HL-60/S4 treated with phorbol 12-myristate 13-acetate at 8.2 ng/mL for 4 days and 3 days (cell line): ENCODE data around the gene RAPGEF2.
"Not testable (repeated sequence)": the region's sequence is repeated elsewhere in the genome, so short reads cannot be mapped to it uniquely, and the experiment has no call there.

Source experiments
- in situ Hi-C: fragments of 300-500 bp; cut with MboI; formaldehyde crosslinking; loops from 2 replicates; pipeline ENCODE4 v1.15.0; 2022; ENCODE audit warnings: low sequenced_read_pairs

The RAPGEF2 gene

DNA sequence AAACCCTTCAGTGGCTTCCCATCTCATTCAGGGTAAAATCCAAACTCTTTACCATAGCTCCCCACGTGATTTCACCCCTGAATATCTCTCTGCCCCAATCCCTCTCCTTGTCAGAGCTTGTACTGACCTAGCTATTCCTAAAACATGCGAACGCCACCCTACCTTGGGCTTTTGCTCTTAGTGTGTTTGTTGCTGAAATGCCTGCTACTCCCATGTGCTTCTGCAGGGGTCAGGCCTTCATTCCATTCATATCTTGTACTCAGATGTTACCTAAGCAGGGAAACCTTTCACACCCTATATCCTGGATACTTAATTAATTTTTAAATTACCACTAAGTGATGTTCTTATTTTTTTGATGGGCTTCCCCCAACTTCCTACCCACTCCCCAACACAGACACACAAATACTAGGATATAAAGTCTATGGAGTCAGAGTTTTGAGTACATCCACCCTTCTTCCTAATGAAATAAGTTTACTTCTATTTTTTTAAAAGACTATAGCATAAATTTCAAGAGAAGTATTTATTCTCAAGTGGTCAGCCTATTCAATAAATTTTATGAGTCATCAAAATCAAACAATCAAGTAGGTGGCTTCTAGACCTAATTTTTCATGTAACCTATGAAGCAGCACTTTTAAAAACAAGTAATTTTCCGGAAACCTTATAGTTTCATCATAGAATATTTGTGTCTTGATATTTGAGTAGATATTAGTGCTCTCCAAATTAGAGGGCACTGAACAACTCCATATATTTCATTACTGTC lies 189.4 kb downstream of the RAPGEF2 start:
- in situ Hi-C loops: no loop called here

- in situ Hi-C loops: no loop called here
Measured at GRCh38 chr4:159293811-159294515, 191.1 kb downstream of the RAPGEF2 start.

GRCh38 chr4:159296061-159296460 lies 193.2 kb downstream of the RAPGEF2 start:
- in situ Hi-C loops: no loop called here

DNA sequence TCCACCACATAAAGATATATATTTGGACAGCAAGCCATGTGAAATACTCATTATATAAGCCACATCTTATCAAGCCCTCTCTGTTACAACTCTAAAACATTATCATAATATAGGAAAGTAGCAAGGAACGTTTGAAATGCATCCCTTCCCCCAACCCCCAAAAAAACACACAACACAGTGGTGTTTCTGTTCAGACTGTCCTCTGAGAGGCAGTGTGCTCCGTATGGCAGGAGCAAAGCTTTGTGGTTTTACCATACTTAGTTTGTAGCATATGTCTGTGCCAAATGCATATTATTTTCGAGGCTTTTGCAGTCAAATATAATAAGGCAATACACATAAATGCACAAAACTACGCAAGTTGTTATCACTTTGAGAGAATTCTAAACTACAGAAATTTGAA lies 194.2 kb downstream of the RAPGEF2 start:
- in situ Hi-C loops: no loop called here

- in situ Hi-C loops: no loop called here
Measured at GRCh38 chr4:159298502-159298901, 195.6 kb downstream of the RAPGEF2 start.

GRCh38 chr4:159303435-159303834 lies 200.6 kb downstream of the RAPGEF2 start:
- in situ Hi-C loops: no loop called here

DNA sequence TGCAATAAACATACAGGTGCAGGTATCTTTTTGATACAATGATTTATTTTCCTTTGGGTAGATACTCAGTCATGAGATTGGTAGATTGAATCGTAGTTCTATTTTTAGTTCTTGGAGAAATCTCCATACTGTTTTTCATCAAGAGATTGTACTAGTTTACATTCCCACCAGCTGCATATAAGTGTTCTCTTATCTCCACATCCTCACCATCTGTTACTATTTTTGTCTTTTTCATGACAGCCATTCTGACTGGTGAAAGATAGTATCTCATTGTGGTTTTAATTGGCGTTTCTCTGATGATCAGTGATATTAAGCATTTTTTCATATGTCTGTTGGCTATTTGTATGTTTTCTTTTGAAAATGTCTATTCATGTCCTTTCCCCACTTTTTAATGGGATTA lies 202.2 kb downstream of the RAPGEF2 start:
- in situ Hi-C loops: no loop called here

DNA sequence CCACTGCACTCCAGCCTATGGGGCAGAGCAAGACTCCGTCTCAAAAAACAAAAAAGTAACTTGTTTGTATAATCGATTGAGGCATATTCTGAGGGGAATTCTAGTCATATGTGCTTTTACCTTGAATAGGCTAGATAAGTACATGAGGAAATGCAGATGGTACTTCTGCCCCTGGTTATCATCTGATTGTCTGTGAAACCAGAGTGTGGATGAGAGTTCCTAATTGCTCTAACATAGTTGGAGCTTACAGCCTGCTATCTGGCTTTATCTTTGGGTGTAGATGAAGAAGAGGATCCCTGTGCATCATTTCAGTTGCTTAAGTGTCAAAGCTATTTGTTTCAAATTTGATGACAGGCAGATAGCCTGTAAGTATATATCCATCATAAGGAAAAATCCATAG lies 205.1 kb downstream of the RAPGEF2 start:
- in situ Hi-C loops: no loop called here

DNA sequence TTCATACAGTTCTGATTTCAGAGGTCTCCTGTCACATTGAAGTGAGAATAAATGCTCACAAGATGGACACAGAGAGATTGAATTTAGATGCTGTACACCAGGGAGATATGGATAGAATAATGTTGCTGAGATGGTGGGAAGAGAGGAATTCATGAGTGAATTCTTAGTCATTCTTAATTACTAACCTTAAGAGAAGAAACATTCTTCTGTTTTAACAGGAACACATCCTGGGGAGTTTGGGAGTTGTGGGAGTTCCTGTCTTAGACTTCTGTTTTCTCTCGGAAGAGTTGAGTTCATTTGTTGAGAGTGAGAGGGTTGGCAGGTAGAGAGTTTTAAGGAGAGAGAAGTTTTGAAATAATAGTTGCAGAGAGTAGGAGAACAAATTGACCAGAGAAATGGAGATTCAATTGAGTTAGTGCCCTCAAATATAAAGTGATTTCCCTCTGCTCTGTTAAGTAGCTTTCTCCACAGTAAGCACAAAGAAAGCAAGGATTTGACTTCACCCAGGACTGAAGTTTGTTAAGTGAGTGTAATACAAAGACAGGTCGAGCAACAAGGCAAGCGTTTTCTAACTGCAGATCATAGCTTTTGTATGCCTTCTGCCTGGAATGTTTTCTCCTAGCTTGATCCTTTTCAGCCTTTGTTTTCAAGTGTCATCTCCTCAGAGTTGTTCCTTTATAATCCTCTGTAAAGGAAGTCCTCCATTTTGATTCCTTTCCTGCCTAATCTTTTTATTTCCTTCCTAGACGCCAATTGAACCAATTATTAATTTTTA lies 205.9 kb downstream of the RAPGEF2 start:
- in situ Hi-C loops: no loop called here

DNA sequence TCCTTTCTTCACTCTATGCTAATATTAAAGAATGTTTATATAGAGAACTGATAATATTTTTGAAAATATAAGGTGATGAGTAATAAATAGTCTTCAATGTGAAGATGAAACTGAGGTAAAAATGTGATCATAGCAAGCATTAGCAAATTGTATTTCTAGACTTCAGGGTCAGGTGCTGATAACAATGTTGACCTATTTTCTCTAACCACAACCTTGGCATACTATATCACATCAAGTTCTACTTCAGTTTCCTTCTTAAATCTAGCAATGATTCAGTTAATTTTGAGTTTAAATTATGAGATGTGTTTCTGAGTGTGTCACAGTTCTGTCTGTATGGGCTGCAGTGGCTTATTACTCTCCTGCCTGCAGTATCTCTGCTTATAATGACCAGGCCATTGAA lies 209.4 kb downstream of the RAPGEF2 start:
- in situ Hi-C loops: no loop called here

- in situ Hi-C loops: not testable (repeated sequence)
Measured at GRCh38 chr4:159315879-159316278, 213.0 kb downstream of the RAPGEF2 start.

DNA sequence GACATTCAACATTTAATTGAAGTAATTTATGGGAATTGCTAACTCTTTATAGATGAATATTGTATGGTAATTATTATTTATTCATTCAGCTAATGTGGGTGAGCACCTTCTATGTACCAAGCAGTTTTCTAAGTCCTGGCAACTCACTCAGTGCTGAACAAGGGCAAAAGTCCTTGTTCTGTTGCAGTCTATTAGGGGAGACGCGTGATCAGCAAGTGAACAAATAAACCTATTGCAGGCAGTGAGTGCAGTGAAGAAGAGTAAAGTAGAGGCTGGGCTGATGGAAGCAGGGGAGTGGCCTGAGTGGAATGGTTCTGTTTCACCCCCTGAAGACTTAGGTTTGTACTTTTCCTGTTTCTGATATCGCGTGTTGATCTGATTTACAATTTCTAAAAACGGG lies 214.3 kb downstream of the RAPGEF2 start:
- in situ Hi-C loops: no loop called here

DNA sequence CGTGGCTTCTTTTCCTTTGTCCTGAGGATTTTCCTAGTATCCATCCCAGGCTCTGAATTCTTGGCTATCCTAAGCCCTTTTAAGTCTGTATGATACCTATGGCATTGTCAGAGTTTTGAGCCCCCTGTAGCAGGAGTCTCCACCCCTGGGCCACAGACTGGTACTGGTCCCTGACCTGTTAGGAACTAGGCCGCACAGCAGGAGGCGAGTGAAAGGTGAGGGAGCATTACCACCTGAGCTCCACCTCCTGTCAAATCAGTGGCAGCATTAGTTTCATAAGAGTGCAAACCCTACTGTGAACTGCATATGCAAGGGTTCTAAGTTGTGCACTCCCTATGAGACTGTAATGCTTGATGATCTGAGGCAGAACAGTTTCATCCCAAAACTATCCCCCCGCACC lies 216.1 kb downstream of the RAPGEF2 start:
- in situ Hi-C loops: no loop called here

- in situ Hi-C loops: no loop called here
Measured at GRCh38 chr4:159326480-159326879, 223.6 kb downstream of the RAPGEF2 start.

DNA sequence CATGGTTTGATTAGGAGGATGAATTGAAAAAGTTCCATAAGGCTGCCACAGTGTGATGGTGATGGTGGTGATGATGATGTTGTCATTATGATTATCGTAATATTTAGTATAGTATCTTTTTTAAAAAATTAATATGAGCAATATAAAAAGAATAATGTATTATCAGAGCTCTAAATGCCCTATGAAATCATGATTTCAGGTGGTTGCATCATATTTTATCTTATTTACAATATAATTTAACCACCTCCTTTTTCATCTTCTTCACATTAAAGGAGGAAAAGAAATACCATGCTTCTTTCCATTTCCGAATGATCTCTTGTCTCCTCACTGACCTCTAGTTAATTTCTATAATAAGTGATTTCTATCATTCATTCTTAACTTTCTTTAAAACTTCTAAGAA lies 225.9 kb downstream of the RAPGEF2 start:
- in situ Hi-C loops: no loop called here

- in situ Hi-C loops: no loop called here
Measured at GRCh38 chr4:159334461-159334860, 231.6 kb downstream of the RAPGEF2 start.

DNA sequence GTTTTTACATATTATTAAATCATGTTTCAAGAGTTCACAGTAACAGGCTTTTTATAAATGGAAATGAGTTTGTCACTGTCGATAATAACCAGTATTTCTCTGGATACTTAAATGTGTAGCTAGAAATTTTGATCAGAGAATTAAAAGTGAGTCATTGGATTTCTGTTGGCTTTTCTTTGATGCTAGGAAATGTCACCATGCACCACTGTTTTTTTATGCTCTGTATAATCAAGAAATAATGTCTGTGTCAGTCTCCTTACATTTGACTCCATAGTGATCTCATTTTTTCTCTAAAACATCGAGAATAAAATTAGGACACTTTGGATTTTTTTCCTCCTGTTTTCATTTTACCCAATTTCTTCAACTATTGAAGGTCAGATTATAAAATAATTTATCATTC lies 234.2 kb downstream of the RAPGEF2 start:
- in situ Hi-C loops: no loop called here

- in situ Hi-C loops: no loop called here
Measured at GRCh38 chr4:159341522-159341921, 238.6 kb downstream of the RAPGEF2 start.

DNA sequence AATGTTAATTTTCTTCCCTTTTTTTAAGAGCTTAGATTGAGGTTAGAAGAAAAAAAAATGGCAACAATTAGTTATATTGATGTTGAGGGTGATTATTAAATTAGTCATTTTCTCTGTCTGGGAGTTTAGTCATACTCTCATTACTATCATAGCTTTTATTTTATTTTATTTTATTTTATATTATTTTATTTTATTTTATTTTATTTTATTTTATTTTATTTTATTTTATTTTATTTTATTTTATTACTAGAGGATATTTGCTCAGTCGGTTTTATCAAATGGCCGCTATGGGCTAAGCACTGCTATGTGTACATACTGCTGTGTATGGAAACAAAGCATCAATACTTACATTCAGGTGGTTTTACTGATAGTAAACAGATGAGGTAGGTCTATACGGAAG lies 239.5 kb downstream of the RAPGEF2 start:
- in situ Hi-C loops: no loop called here

GRCh38 chr4:159343116-159343515 lies 240.2 kb downstream of the RAPGEF2 start:
- in situ Hi-C loops: no loop called here

- in situ Hi-C loops: no loop called here
Measured at GRCh38 chr4:159344877-159345276, 242.0 kb downstream of the RAPGEF2 start.

GRCh38 chr4:159346681-159347080 lies 243.8 kb downstream of the RAPGEF2 start:
- in situ Hi-C loops: no loop called here
